ENCODE measurements around the gene SF3B3. TPM values are rescaled to one million over a fixed set of nuclear protein-coding genes. Genes with fewer than 3 reads are reported as not detected.

The SF3B3 gene
- total RNA-seq, 1 experiment from 2014 or later: 449 TPM

DNA sequence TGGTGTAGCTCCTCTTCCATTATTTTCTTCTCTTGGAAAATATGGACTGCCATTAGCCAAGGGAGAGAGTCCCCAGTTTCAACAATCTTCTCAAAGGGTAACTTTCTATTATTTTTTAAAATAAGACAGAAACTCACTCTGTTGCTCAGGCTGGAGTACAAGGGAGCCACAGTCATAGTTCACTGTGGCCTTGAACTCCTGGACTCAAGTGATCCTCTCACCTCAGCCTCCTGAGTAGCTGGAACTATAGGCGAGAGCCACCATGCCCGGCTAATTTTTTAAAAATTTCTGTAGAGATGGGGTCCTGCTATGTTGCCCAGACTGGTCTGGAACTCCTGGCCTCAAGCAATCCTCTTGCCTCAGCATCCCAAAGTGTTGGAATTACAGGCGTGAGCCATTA lies 13.4 kb upstream of the SF3B3 start:
- H3K27me3 Mint-ChIP-seq (ENCODE audit: unreplicated experiment): no peaks in the 10 kb centered on the region
- no peaks in the 10 kb centered on the region for H3K9me3 Mint-ChIP-seq (ENCODE audit: low read depth, unreplicated experiment)
- TF ChIP-seq, protein P1, sequence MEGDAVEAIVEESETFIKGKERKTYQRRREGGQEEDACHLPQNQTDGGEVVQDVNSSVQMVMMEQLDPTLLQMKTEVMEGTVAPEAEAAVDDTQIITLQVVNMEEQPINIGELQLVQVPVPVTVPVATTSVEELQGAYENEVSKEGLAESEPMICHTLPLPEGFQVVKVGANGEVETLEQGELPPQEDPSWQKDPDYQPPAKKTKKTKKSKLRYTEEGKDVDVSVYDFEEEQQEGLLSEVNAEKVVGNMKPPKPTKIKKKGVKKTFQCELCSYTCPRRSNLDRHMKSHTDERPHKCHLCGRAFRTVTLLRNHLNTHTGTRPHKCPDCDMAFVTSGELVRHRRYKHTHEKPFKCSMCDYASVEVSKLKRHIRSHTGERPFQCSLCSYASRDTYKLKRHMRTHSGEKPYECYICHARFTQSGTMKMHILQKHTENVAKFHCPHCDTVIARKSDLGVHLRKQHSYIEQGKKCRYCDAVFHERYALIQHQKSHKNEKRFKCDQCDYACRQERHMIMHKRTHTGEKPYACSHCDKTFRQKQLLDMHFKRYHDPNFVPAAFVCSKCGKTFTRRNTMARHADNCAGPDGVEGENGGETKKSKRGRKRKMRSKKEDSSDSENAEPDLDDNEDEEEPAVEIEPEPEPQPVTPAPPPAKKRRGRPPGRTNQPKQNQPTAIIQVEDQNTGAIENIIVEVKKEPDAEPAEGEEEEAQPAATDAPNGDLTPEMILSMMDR (IDR thresholded peaks at IDR 0.05; ENCODE audit: unreplicated experiment): no peak
- H3K4me3 Mint-ChIP-seq (ENCODE audit: low read depth, unreplicated experiment): no peak overlapping the region
- DNase-seq: no peak
- no TSS peak for BruUV-seq (replicated peaks)
- intact Hi-C loops (cut with micrococcal nuclease; ENCODE audit: unreplicated experiment): no loop called here
- CTCF ChIA-PET: no interaction called here
- no peak overlapping the region for H3K27ac Mint-ChIP-seq (ENCODE audit: unreplicated experiment)
- no peaks in the 10 kb centered on the region for H3K4me1 Mint-ChIP-seq (ENCODE audit: low read depth, unreplicated experiment)
- peaks cover 41% of the 10 kb centered on the region for H3K36me3 Mint-ChIP-seq (ENCODE audit: insufficient read depth, unreplicated experiment)

- DNase-seq: no peak
- Mint-ChIP-seq H3K27me3 (ENCODE audit: unreplicated experiment) (no peaks in the 10 kb centered on the region), H3K27ac (ENCODE audit: unreplicated experiment) (no peak overlapping the region), H3K36me3 (ENCODE audit: insufficient read depth, unreplicated experiment) (peaks cover 43% of the 10 kb centered on the region), H3K4me1 (ENCODE audit: low read depth, unreplicated experiment) (no peaks in the 10 kb centered on the region), H3K4me3 (ENCODE audit: low read depth, unreplicated experiment) (no peak overlapping the region), H3K9me3 (ENCODE audit: low read depth, unreplicated experiment) (no peaks in the 10 kb centered on the region)
- CTCF ChIA-PET: no interaction called here
- TF ChIP-seq, protein P1 (IDR thresholded peaks at IDR 0.05; ENCODE audit: unreplicated experiment): no peak
- no TSS peak for BruUV-seq (replicated peaks)
- intact Hi-C loops (cut with micrococcal nuclease; ENCODE audit: unreplicated experiment): no loop called here
Observed at GRCh38 chr16:70511833-70512232, 11.8 kb upstream of the SF3B3 start.

DNA sequence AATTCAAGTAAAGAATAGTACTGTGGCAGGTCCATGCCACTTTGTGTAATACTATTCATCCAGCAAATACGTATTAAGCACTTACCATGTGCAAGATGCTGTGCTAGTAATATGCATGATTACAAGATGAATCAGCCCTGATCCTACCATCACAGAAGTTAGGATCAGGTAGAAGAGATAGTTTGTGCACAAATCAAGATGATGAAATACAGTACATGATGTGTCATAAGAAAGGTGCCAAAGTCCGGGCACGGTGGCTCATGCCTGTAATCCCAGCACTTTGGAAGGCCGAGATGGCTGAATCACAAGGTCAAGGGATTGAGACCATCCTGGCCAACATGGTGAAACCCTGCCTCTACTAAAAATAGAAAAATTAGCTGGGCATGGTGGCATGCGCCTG lies 11.2 kb upstream of the SF3B3 start:
- Mint-ChIP-seq H3K36me3 (ENCODE audit: insufficient read depth, unreplicated experiment) (peaks cover 43% of the 10 kb centered on the region), H3K9me3 (ENCODE audit: low read depth, unreplicated experiment) (no peaks in the 10 kb centered on the region), H3K4me1 (ENCODE audit: low read depth, unreplicated experiment) (no peaks in the 10 kb centered on the region), H3K27ac (ENCODE audit: unreplicated experiment) (no peak overlapping the region), H3K27me3 (ENCODE audit: unreplicated experiment) (no peaks in the 10 kb centered on the region), H3K4me3 (ENCODE audit: low read depth, unreplicated experiment) (no peak overlapping the region)
- intact Hi-C loops (cut with micrococcal nuclease; ENCODE audit: unreplicated experiment): no loop called here
- no TSS peak for BruUV-seq (replicated peaks)
- TF ChIP-seq, protein P1 (IDR thresholded peaks at IDR 0.05; ENCODE audit: unreplicated experiment): no peak
- no peak for DNase-seq
- CTCF ChIA-PET: no interaction called here

- CTCF ChIA-PET: interaction anchor here (0.6 kb wide), 1 partner anchor 626 kb away, joined by 3 read pairs; no protein-coding TSS in a partner anchor
- H3K27me3 Mint-ChIP-seq (ENCODE audit: unreplicated experiment): no peaks in the 10 kb centered on the region
- intact Hi-C loops (cut with micrococcal nuclease; ENCODE audit: unreplicated experiment): no loop called here
- TF ChIP-seq, protein P1 (IDR thresholded peaks at IDR 0.05; ENCODE audit: unreplicated experiment): no peak
- H3K4me3 Mint-ChIP-seq (ENCODE audit: low read depth, unreplicated experiment): no peak overlapping the region
- no peaks in the 10 kb centered on the region for H3K9me3 Mint-ChIP-seq (ENCODE audit: low read depth, unreplicated experiment)
- no TSS peak for BruUV-seq (replicated peaks)
- H3K4me1 Mint-ChIP-seq (ENCODE audit: low read depth, unreplicated experiment): no peaks in the 10 kb centered on the region
- DNase-seq: no peak
- H3K27ac Mint-ChIP-seq (ENCODE audit: unreplicated experiment): no peak overlapping the region
- peaks cover 63% of the 10 kb centered on the region for H3K36me3 Mint-ChIP-seq (ENCODE audit: insufficient read depth, unreplicated experiment)
Observed at GRCh38 chr16:70520612-70521297, 2.9 kb upstream of the SF3B3 start.

All from Calu3 (cell line).